ENCODE data around the gene WWOX. TPM values are rescaled to one million over a fixed set of nuclear protein-coding genes. Genes with fewer than 3 reads are reported as not detected.

The WWOX gene
- total RNA-seq, 2 donors from 2014 or later: 23.0 to 31.7 TPM

- Mint-ChIP-seq H3K9me3 (no peaks in the 10 kb centered on the region), H3K36me3 (no peaks in the 10 kb centered on the region), H3K4me3 (no peak overlapping the region), H3K27me3 (peaks cover 0 to 2% of the 10 kb centered on the region in 2 donors), H3K27ac (no peak overlapping the region), H3K4me1 (ENCODE audit: low read depth in 2 of 2) (no peaks in the 10 kb centered on the region)
- DNase-seq (ENCODE audit: low spot score) (no peak), ATAC-seq (no peak)
Measured at GRCh38 chr16:79053577-79053976, 954.1 kb downstream of the WWOX start.

- Mint-ChIP-seq H3K27ac (no peak overlapping the region), H3K36me3 (no peaks in the 10 kb centered on the region)
- ATAC-seq: no peak
Measured at GRCh38 chr16:79054211-79054984, 954.9 kb downstream of the WWOX start.

GRCh38 chr16:79055251-79055970, 956.0 kb downstream of the WWOX start:
- H3K27ac Mint-ChIP-seq: no peak overlapping the region

More at GRCh38 chr16:79054211-79054984, 954.9 kb downstream of the WWOX start:
- Mint-ChIP-seq H3K27me3 (peaks cover 0 to 2% of the 10 kb centered on the region in 2 donors), H3K4me1 (ENCODE audit: low read depth in 2 of 2) (no peaks in the 10 kb centered on the region), H3K4me3 (no peak overlapping the region), H3K9me3 (no peaks in the 10 kb centered on the region)
- no peak for DNase-seq (ENCODE audit: low spot score)

GRCh38 chr16:79061181-79061580, 961.7 kb downstream of the WWOX start:
- ATAC-seq (no peak), DNase-seq (ENCODE audit: low spot score) (no peak)
- Mint-ChIP-seq H3K36me3 (no peaks in the 10 kb centered on the region), H3K27me3 (peaks cover 6 to 16% of the 10 kb centered on the region in 2 donors), H3K27ac (no peak overlapping the region), H3K4me3 (no peak overlapping the region), H3K9me3 (no peaks in the 10 kb centered on the region), H3K4me1 (ENCODE audit: low read depth in 2 of 2) (peaks cover 0 to 8% of the 10 kb centered on the region in 2 donors)

More at GRCh38 chr16:79055251-79055970, 956.0 kb downstream of the WWOX start:
- Mint-ChIP-seq H3K4me3 (no peak overlapping the region), H3K36me3 (no peaks in the 10 kb centered on the region), H3K4me1 (ENCODE audit: low read depth in 2 of 2) (no peaks in the 10 kb centered on the region), H3K9me3 (no peaks in the 10 kb centered on the region), H3K27me3 (peaks cover 0 to 2% of the 10 kb centered on the region in 2 donors)
- DNase-seq (ENCODE audit: low spot score) (no peak), ATAC-seq (no peak)

- ATAC-seq: no peak
- H3K27ac Mint-ChIP-seq: no peak overlapping the region
- no peak for DNase-seq (ENCODE audit: low spot score)
- H3K36me3 Mint-ChIP-seq: no peaks in the 10 kb centered on the region
- H3K9me3 Mint-ChIP-seq: no peaks in the 10 kb centered on the region
- peaks cover 0 to 8% of the 10 kb centered on the region in 2 donors for H3K4me1 Mint-ChIP-seq (ENCODE audit: low read depth in 2 of 2)
- H3K27me3 Mint-ChIP-seq: peaks cover 6 to 17% of the 10 kb centered on the region in 2 donors
- H3K4me3 Mint-ChIP-seq: no peak overlapping the region
Measured at GRCh38 chr16:79062336-79062735, 962.9 kb downstream of the WWOX start.

GRCh38 chr16:79062821-79063220, 963.4 kb downstream of the WWOX start:
- Mint-ChIP-seq H3K4me1 (ENCODE audit: low read depth in 2 of 2) (peaks cover 0 to 8% of the 10 kb centered on the region in 2 donors), H3K27ac (no peak overlapping the region), H3K4me3 (no peak overlapping the region), H3K9me3 (no peaks in the 10 kb centered on the region), H3K36me3 (no peaks in the 10 kb centered on the region), H3K27me3 (peaks cover 6 to 17% of the 10 kb centered on the region in 2 donors)
- ATAC-seq (no peak), DNase-seq (ENCODE audit: low spot score) (no peak)

- no peaks in the 10 kb centered on the region for H3K9me3 Mint-ChIP-seq
- ATAC-seq (no peak), DNase-seq (ENCODE audit: low spot score) (no peak)
- no peak overlapping the region for H3K4me3 Mint-ChIP-seq
- no peak overlapping the region for H3K27ac Mint-ChIP-seq
- peaks cover 0 to 10% of the 10 kb centered on the region in 2 donors for H3K4me1 Mint-ChIP-seq (ENCODE audit: low read depth in 2 of 2)
- peaks cover 6 to 15% of the 10 kb centered on the region in 2 donors for H3K27me3 Mint-ChIP-seq
- H3K36me3 Mint-ChIP-seq: no peaks in the 10 kb centered on the region
Measured at GRCh38 chr16:79064256-79064972, 965.0 kb downstream of the WWOX start.

GRCh38 chr16:79066561-79066960, 967.1 kb downstream of the WWOX start:
- Mint-ChIP-seq H3K27ac (no peak overlapping the region), H3K4me1 (ENCODE audit: low read depth in 2 of 2) (peaks cover 7 to 27% of the 10 kb centered on the region in 2 donors), H3K27me3 (peaks cover 6 to 12% of the 10 kb centered on the region in 2 donors), H3K4me3 (no peak overlapping the region), H3K9me3 (no peaks in the 10 kb centered on the region), H3K36me3 (no peaks in the 10 kb centered on the region)
- ATAC-seq: no peak
- no peak for DNase-seq (ENCODE audit: low spot score)

- H3K9me3 Mint-ChIP-seq: no peaks in the 10 kb centered on the region
- no peaks in the 10 kb centered on the region for H3K36me3 Mint-ChIP-seq
- peaks cover 10 to 30% of the 10 kb centered on the region in 2 donors for H3K4me1 Mint-ChIP-seq (ENCODE audit: low read depth in 2 of 2)
- no peak for ATAC-seq
- no peak for DNase-seq (ENCODE audit: low spot score)
- H3K27ac Mint-ChIP-seq: no peak overlapping the region
- peaks cover 6 to 8% of the 10 kb centered on the region in 2 donors for H3K27me3 Mint-ChIP-seq
- no peak overlapping the region for H3K4me3 Mint-ChIP-seq
Measured at GRCh38 chr16:79067600-79067999, 968.1 kb downstream of the WWOX start.

GRCh38 chr16:79069121-79069520, 969.7 kb downstream of the WWOX start:
- H3K9me3 Mint-ChIP-seq: no peaks in the 10 kb centered on the region
- no peak overlapping the region for H3K4me3 Mint-ChIP-seq
- H3K36me3 Mint-ChIP-seq: no peaks in the 10 kb centered on the region
- peaks cover 4 to 11% of the 10 kb centered on the region in 2 donors for H3K27me3 Mint-ChIP-seq
- DNase-seq (ENCODE audit: low spot score) (no peak), ATAC-seq (no peak)
- peaks cover 13 to 29% of the 10 kb centered on the region in 2 donors for H3K4me1 Mint-ChIP-seq (ENCODE audit: low read depth in 2 of 2)
- no peak overlapping the region for H3K27ac Mint-ChIP-seq

- H3K4me1 Mint-ChIP-seq (ENCODE audit: low read depth in 2 of 2): peaks cover 13 to 28% of the 10 kb centered on the region in 2 donors
- ATAC-seq (no peak), DNase-seq (ENCODE audit: low spot score) (no peak)
- H3K9me3 Mint-ChIP-seq: no peaks in the 10 kb centered on the region
- H3K27me3 Mint-ChIP-seq: peaks cover 0 to 7% of the 10 kb centered on the region in 2 donors
- H3K4me3 Mint-ChIP-seq: no peak overlapping the region
- H3K27ac Mint-ChIP-seq: no peak overlapping the region
- no peaks in the 10 kb centered on the region for H3K36me3 Mint-ChIP-seq
Measured at GRCh38 chr16:79069633-79070032, 970.2 kb downstream of the WWOX start.

GRCh38 chr16:79071424-79071823, 972.0 kb downstream of the WWOX start:
- Mint-ChIP-seq H3K36me3 (no peaks in the 10 kb centered on the region), H3K4me1 (ENCODE audit: low read depth in 2 of 2) (peaks cover 15 to 42% of the 10 kb centered on the region in 2 donors), H3K27ac (no peak overlapping the region), H3K9me3 (no peaks in the 10 kb centered on the region), H3K27me3 (peaks cover 0 to 8% of the 10 kb centered on the region in 2 donors), H3K4me3 (peak overlapping the region; percentile 9)
- ATAC-seq (no peak), DNase-seq (ENCODE audit: low spot score) (no peak)

GRCh38 chr16:79072517-79072916, 973.1 kb downstream of the WWOX start:
- Mint-ChIP-seq H3K27me3 (peaks cover 0 to 8% of the 10 kb centered on the region in 2 donors), H3K9me3 (no peaks in the 10 kb centered on the region), H3K27ac (no peak overlapping the region), H3K36me3 (no peaks in the 10 kb centered on the region), H3K4me3 (no peak overlapping the region), H3K4me1 (ENCODE audit: low read depth in 2 of 2) (peaks cover 18 to 50% of the 10 kb centered on the region in 2 donors)
- no peak for ATAC-seq
- no peak for DNase-seq (ENCODE audit: low spot score)
